Erythroblast (primary cell): Measurements from ENCODE around the gene SLC39A3.

ENCODE experiments used
- GATA1 ChIP-seq: IDR thresholded peaks from 2 replicates; pipeline ENCODE4 v1.6.1; 2011; ENCODE audit warnings: low read depth, mild to moderate bottlenecking, control low read depth, low read length, moderate library complexity
- POLR2A ChIP-seq: IDR thresholded peaks from 2 replicates; pipeline ENCODE4 v1.6.1; 2011; ENCODE audit warnings: mild to moderate bottlenecking, low read length

- no peak for TF ChIP-seq POLR2A
- TF ChIP-seq GATA1 = no peak
Measured at GRCh38 chr19:2693492-2694160, 46.2 kb downstream of the SLC39A3 start.
